Neural cell (in vitro differentiated cells): Measurements from ENCODE around the gene CRYBA1. TPM values are rescaled to one million over a fixed set of nuclear protein-coding genes. Genes with fewer than 3 reads are reported as not detected.

Source experiments
- H2AFZ ChIP-seq: fragments of 200-600, 300-800 bp; sonication (generic), shearing (Covaris generic); 2 replicates; pipeline ENCODE4 v1.6.0; 2014; ENCODE audit warnings: low read depth, mild to moderate bottlenecking, antibody characterized with exemption, low read length, moderate library complexity
- H3F3A ChIP-seq: fragments of 200-600 bp; shearing (Covaris generic); 2 replicates; pipeline ENCODE4 v1.6.1; 2016; ENCODE audit warnings: mild to moderate bottlenecking, moderate library complexity, mixed read lengths, antibody characterized with exemption, low read length; ENCODE audit not compliant: insufficient read depth, poor library complexity, severe bottlenecking
- H3K27ac ChIP-seq: fragments of 200-600, 300-800 bp; sonication (generic), shearing (Covaris generic); 2 replicates; pipeline ENCODE4 v1.5.1; 2014; ENCODE audit warnings: mild to moderate bottlenecking, low read length, moderate library complexity
- H3K27me3 ChIP-seq: fragments of 300-800, 200-600 bp; sonication (generic), shearing (Covaris generic); 2 replicates; pipeline ENCODE4 v1.6.0; 2014; ENCODE audit warnings: mild to moderate bottlenecking, low read depth, low read length, moderate library complexity; ENCODE audit not compliant: insufficient read depth
- H3K36me3 ChIP-seq: fragments of 300-800, 200-600 bp; sonication (generic), shearing (Covaris generic); 2 replicates; pipeline ENCODE4 v1.5.1; 2014; ENCODE audit warnings: mild to moderate bottlenecking, antibody characterized with exemption, low read length, moderate library complexity; ENCODE audit not compliant: insufficient read depth
- H3K4me2 ChIP-seq: fragments of 300-800, 200-600 bp; sonication (generic), shearing (Covaris generic); 2 replicates; pipeline ENCODE4 v1.6.0; 2014; ENCODE audit warnings: mild to moderate bottlenecking, low read length
- H3K4me3 ChIP-seq: fragments of 300-800, 200-600 bp; sonication (generic), shearing (Covaris generic); 2 replicates; pipeline ENCODE4 v1.5.1; 2014; ENCODE audit warnings: mild to moderate bottlenecking, low read length, moderate library complexity
- H3K79me2 ChIP-seq: fragments of 200-600 bp; shearing (Covaris generic); replicated peaks from 2 replicates; pipeline ENCODE4 v1.6.0; 2014; ENCODE audit warnings: mild to moderate bottlenecking, low read length, moderate library complexity; ENCODE audit not compliant: insufficient read depth
- H3K9ac ChIP-seq: fragments of 300-800, 200-600 bp; sonication (generic), shearing (Covaris generic); 2 replicates; pipeline ENCODE4 v1.6.1; 2016; ENCODE audit warnings: mild to moderate bottlenecking, low read length, mixed read lengths
- H3K9me2 ChIP-seq: fragments of 200-600 bp; shearing (Covaris generic); 2 replicates; pipeline ENCODE4 v1.6.1; 2016; ENCODE audit warnings: mild to moderate bottlenecking, low read length, mixed read lengths; ENCODE audit not compliant: insufficient read depth
- H3K9me3 ChIP-seq: fragments of 200-600, 300-800 bp; sonication (generic), shearing (Covaris generic); 2 replicates; pipeline ENCODE4 v1.6.1; 2016; ENCODE audit warnings: mild to moderate bottlenecking, mixed run types, low read length, moderate library complexity, mixed read lengths
- H4K20me1 ChIP-seq: fragments of 200-600 bp; shearing (Covaris generic); 2 replicates; pipeline ENCODE4 v1.6.1; 2016; ENCODE audit warnings: mild to moderate bottlenecking, mixed run types; ENCODE audit not compliant: insufficient read depth
- EP300 ChIP-seq: fragments of 450-650 bp; conservative IDR thresholded peaks from 2 replicates; pipeline ENCODE4 v1.6.1; 2014; ENCODE audit warnings: antibody characterized with exemption, mild to moderate bottlenecking, moderate library complexity; ENCODE audit not compliant: poor library complexity, severe bottlenecking
- EZH2 ChIP-seq: fragments of 200-600, 300-800 bp; shearing (Covaris generic), sonication (generic); IDR thresholded peaks from 2 replicates; pipeline ENCODE4 v1.6.1; 2014; ENCODE audit warnings: antibody characterized with exemption, low read length, borderline replicate concordance, mild to moderate bottlenecking; ENCODE audit not compliant: insufficient read depth, poor library complexity, severe bottlenecking
- MXI1 ChIP-seq: fragments of 450-650 bp; conservative IDR thresholded peaks from 2 replicates; pipeline ENCODE4 v1.6.1; 2014; ENCODE audit warnings: antibody characterized with exemption, mild to moderate bottlenecking; ENCODE audit not compliant: poor library complexity, severe bottlenecking
- POLR2AphosphoS5 ChIP-seq: IDR thresholded peaks from 2 replicates; pipeline ENCODE4 v1.6.1; 2012
- RAD21 ChIP-seq: fragments of 450-650 bp; conservative IDR thresholded peaks from 2 replicates; pipeline ENCODE4 v1.6.1; 2014; ENCODE audit warnings: antibody characterized with exemption, mild to moderate bottlenecking, moderate library complexity
- SMC3 ChIP-seq: fragments of 450-650 bp; conservative IDR thresholded peaks from 2 replicates; pipeline ENCODE4 v1.6.1; 2014; ENCODE audit warnings: antibody characterized with exemption, mild to moderate bottlenecking, moderate library complexity; ENCODE audit not compliant: poor library complexity
- TAF1 ChIP-seq: IDR thresholded peaks from 2 replicates; pipeline ENCODE4 v1.6.1; 2012; ENCODE audit warnings: low read depth
- polyA plus RNA-seq: library from polyadenylated mRNA; depleted of rRNA; stranded (reverse); fragments of >200 nt; gene quantifications from 2 replicates; pipeline ENCODE4 v1.2.3, GENCODE V29; 2014
- TF ChIP-seq, protein P1 (sequence below): fragments of 450-650 bp; IDR thresholded peaks from 2 replicates; pipeline ENCODE4 v1.5.1; 2014; ENCODE audit warnings: antibody characterized with exemption, mild to moderate bottlenecking, moderate library complexity; ENCODE audit not compliant: poor library complexity, severe bottlenecking
- TF ChIP-seq, protein P2 (sequence below): IDR thresholded peaks from 2 replicates; pipeline ENCODE4 v1.6.1; 2012; ENCODE audit warnings: borderline replicate concordance

CRYBA1 gene
- polyA plus RNA-seq, 1 donor from 2014 or later = not detected

DNA sequence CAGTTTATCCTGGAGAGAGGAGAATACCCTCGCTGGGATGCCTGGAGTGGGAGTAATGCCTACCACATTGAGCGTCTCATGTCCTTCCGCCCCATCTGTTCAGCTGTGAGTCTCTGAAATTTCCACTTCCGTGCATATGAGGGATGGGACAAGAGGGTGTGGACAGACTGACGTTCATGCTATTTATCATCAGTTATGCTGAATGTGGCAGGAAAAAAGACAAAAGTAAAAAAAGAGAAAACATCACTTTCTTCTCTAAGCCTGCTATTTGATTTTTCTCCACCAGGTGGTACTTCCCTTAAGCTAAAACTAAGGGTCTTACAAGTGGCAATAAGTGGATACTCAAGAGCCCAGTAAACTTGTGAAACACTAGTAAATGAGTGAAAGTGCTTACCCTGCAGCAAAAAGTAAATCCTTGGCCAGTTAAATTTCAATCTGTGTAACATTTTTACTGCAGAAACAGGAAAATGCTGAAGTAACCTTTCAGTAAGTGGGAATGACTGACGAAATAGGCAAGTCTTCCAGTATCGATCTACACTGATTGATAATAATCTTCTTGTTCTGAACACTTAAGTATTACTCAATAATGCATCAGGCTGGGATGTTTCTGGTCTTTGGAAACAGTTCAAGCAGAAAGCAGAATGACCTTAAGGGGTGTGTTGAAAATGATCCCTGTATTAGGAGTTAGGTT is 5.6 kb downstream of the CRYBA1 start:
- Histone ChIP-seq H3K9ac (no peak overlapping the region), H3K4me2 (no peak overlapping the region), H3K9me3 (no peaks in the 10 kb centered on the region), H3K27me3 (no peaks in the 10 kb centered on the region), H3K4me3 (no peak overlapping the region), H3F3A (no peaks in the 10 kb centered on the region), H3K36me3 (no peaks in the 10 kb centered on the region), H3K79me2 (no peaks in the 10 kb centered on the region), H4K20me1 (no peaks in the 10 kb centered on the region), H3K9me2 (no peaks in the 10 kb centered on the region), H2AFZ (no peak overlapping the region), H3K27ac (no peak overlapping the region)
- TF ChIP-seq MXI1 (no peak), POLR2AphosphoS5 (no peak), EP300 (no peak), SMC3 (peak; percentile 15), RAD21 (no peak), TAF1 (no peak), EZH2 (no peak)
- TF ChIP-seq, protein P1, sequence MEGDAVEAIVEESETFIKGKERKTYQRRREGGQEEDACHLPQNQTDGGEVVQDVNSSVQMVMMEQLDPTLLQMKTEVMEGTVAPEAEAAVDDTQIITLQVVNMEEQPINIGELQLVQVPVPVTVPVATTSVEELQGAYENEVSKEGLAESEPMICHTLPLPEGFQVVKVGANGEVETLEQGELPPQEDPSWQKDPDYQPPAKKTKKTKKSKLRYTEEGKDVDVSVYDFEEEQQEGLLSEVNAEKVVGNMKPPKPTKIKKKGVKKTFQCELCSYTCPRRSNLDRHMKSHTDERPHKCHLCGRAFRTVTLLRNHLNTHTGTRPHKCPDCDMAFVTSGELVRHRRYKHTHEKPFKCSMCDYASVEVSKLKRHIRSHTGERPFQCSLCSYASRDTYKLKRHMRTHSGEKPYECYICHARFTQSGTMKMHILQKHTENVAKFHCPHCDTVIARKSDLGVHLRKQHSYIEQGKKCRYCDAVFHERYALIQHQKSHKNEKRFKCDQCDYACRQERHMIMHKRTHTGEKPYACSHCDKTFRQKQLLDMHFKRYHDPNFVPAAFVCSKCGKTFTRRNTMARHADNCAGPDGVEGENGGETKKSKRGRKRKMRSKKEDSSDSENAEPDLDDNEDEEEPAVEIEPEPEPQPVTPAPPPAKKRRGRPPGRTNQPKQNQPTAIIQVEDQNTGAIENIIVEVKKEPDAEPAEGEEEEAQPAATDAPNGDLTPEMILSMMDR = peak; percentile 48
- TF ChIP-seq, protein P2, sequence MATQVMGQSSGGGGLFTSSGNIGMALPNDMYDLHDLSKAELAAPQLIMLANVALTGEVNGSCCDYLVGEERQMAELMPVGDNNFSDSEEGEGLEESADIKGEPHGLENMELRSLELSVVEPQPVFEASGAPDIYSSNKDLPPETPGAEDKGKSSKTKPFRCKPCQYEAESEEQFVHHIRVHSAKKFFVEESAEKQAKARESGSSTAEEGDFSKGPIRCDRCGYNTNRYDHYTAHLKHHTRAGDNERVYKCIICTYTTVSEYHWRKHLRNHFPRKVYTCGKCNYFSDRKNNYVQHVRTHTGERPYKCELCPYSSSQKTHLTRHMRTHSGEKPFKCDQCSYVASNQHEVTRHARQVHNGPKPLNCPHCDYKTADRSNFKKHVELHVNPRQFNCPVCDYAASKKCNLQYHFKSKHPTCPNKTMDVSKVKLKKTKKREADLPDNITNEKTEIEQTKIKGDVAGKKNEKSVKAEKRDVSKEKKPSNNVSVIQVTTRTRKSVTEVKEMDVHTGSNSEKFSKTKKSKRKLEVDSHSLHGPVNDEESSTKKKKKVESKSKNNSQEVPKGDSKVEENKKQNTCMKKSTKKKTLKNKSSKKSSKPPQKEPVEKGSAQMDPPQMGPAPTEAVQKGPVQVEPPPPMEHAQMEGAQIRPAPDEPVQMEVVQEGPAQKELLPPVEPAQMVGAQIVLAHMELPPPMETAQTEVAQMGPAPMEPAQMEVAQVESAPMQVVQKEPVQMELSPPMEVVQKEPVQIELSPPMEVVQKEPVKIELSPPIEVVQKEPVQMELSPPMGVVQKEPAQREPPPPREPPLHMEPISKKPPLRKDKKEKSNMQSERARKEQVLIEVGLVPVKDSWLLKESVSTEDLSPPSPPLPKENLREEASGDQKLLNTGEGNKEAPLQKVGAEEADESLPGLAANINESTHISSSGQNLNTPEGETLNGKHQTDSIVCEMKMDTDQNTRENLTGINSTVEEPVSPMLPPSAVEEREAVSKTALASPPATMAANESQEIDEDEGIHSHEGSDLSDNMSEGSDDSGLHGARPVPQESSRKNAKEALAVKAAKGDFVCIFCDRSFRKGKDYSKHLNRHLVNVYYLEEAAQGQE = no peak

DNA sequence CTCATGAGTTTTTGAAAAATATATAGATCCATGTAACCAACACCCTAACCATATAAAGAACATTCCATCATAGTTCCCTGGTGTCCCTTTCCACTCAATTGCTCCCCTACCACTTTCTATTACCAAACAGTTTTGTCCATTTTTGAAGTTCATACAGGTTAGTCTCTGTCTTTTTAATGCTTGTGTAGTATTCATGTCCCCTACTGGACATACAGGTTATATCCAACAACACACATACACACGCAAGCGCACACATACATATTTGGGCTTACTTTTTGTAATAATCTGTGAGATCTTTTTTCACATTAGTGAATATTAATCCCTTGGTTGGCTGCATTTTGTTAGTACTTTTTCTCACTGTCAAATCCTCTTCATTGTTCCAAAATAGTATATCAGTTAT is 6.4 kb downstream of the CRYBA1 start:
- Histone ChIP-seq H4K20me1 (no peaks in the 10 kb centered on the region), H3K4me2 (no peak overlapping the region)
- TF ChIP-seq EZH2 (no peak), EP300 (no peak)

More for the DNA sequence above, 6.4 kb downstream of the CRYBA1 start:
- H3K9ac ChIP-seq = no peak overlapping the region
- no peak overlapping the region for H3K27ac ChIP-seq
- H3K9me3 ChIP-seq = no peaks in the 10 kb centered on the region
- no peak overlapping the region for H3K4me3 ChIP-seq
- H3K27me3 ChIP-seq = no peaks in the 10 kb centered on the region
- H3F3A ChIP-seq = no peaks in the 10 kb centered on the region
- H3K9me2 ChIP-seq = no peaks in the 10 kb centered on the region
- no peaks in the 10 kb centered on the region for H3K79me2 ChIP-seq
- no peak overlapping the region for H2AFZ ChIP-seq
- no peaks in the 10 kb centered on the region for H3K36me3 ChIP-seq
